Activated naive CD8-positive, alpha-beta T cell treated with anti-CD3 and anti-CD28 coated beads, Interleukin-2, amount 50 U/mL, for 24 hours (primary cell): ENCODE data around the gene FAM177A1.
"Not testable (repeated sequence)": the region's sequence is repeated elsewhere in the genome, so short reads cannot be mapped to it uniquely, and the experiment has no call there.

Source experiments
- ATAC-seq: fragments of 150-1000 bp; cut with Tn5 transposase; one replicate; pipeline ENCODE4 v1.10.0; 2021
- DNase-seq: peaks from one replicate; pipeline ENCODE4 v3.0.0; 2021
- H3K27ac Mint-ChIP-seq: one replicate; pipeline ENCODE4 v1.8.0; 2021; ENCODE audit warnings: mild to moderate bottlenecking, mixed read lengths
- H3K27me3 Mint-ChIP-seq: one replicate; pipeline ENCODE4 v1.8.0; 2021; ENCODE audit warnings: mixed read lengths
- H3K36me3 Mint-ChIP-seq: one replicate; pipeline ENCODE4 v1.8.0; 2021; ENCODE audit warnings: low read depth, mixed read lengths
- H3K4me1 Mint-ChIP-seq: one replicate; pipeline ENCODE4 v1.8.0; 2021; ENCODE audit warnings: mixed read lengths
- H3K4me3 Mint-ChIP-seq: one replicate; pipeline ENCODE4 v1.8.0; 2021; ENCODE audit warnings: mild to moderate bottlenecking, moderate library complexity, mixed read lengths
- H3K9me3 Mint-ChIP-seq: one replicate; pipeline ENCODE4 v1.8.0; 2021; ENCODE audit warnings: mixed read lengths

The FAM177A1 gene, protein sequence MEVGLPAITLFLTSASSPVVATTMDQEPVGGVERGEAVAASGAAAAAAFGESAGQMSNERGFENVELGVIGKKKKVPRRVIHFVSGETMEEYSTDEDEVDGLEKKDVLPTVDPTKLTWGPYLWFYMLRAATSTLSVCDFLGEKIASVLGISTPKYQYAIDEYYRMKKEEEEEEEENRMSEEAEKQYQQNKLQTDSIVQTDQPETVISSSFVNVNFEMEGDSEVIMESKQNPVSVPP

DNA sequence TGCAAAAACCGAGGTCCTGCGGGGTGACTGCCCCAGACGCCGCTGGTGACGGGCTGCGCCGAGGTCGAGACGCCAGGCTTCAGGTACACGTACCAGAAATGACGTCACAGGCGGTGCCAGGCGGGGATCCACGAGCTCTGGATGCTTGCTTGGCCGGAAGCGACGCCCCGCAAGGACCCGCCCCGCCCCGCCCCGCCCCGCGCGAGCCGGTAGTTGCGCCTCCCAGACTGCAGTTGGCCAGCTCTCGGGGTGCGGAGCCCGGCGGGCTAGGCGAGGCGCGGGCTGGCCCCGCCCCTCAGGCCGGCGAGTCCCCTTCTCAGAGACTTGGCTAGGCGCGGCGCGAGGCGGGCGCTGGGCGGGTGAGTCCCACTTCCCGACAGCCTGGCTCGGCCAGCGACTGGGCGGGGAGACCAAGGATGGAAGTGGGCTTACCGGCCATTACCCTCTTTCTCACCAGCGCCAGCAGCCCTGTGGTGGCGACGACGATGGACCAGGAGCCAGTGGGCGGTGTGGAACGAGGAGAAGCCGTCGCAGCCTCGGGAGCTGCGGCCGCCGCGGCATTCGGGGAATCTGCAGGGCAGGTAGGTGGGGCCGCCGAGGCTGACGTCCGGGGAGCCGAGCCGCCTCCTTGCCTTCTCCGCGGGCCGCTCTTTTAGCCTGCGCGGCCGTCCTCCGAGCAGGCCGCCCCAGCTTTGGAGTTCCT, at the start of gene FAM177A1:
Gene FAM177A1 (plus strand): TSS at position 225 of the 703 bp plus-strand sequence. CDS start 192 bp downstream, at position 417.
- peak; percentile 98 for DNase-seq
- H3K27ac Mint-ChIP-seq: peak within 1 kb of the TSS; percentile 96
- H3K36me3 Mint-ChIP-seq: peaks cover 4% of the 10 kb centered on the region
- peak; percentile 98 for ATAC-seq
- no peaks in the 10 kb centered on the region for H3K9me3 Mint-ChIP-seq
- peaks cover 36% of the 10 kb centered on the region for H3K4me1 Mint-ChIP-seq
- H3K4me3 Mint-ChIP-seq: peak within 1 kb of the TSS; percentile 92
- H3K27me3 Mint-ChIP-seq: no peaks in the 10 kb centered on the region

- H3K36me3 Mint-ChIP-seq: peaks cover 25% of the 10 kb centered on the region
- no peak for ATAC-seq
- no peaks in the 10 kb centered on the region for H3K9me3 Mint-ChIP-seq
- H3K4me1 Mint-ChIP-seq: peaks cover 8% of the 10 kb centered on the region
- H3K27ac Mint-ChIP-seq: no peak overlapping the region
- no peak overlapping the region for H3K4me3 Mint-ChIP-seq
- DNase-seq: no peak
- no peaks in the 10 kb centered on the region for H3K27me3 Mint-ChIP-seq
Measured at GRCh38 chr14:34997762-34998161, 48.3 kb upstream of the FAM177A1 start.

GRCh38 chr14:34999500-34999899, 46.6 kb upstream of the FAM177A1 start:
- Mint-ChIP-seq H3K4me3 (no peak overlapping the region), H3K4me1 (peaks cover 2% of the 10 kb centered on the region), H3K27ac (no peak overlapping the region), H3K36me3 (peaks cover 29% of the 10 kb centered on the region), H3K9me3 (no peaks in the 10 kb centered on the region), H3K27me3 (no peaks in the 10 kb centered on the region)
- no peak for DNase-seq
- no peak for ATAC-seq

- no peak for ATAC-seq
- no peaks in the 10 kb centered on the region for H3K27me3 Mint-ChIP-seq
- no peaks in the 10 kb centered on the region for H3K9me3 Mint-ChIP-seq
- no peaks in the 10 kb centered on the region for H3K4me1 Mint-ChIP-seq
- DNase-seq: no peak
- H3K27ac Mint-ChIP-seq: no peak overlapping the region
- H3K36me3 Mint-ChIP-seq: peaks cover 32% of the 10 kb centered on the region
- no peak overlapping the region for H3K4me3 Mint-ChIP-seq
Measured at GRCh38 chr14:35001621-35002020, 44.5 kb upstream of the FAM177A1 start.

- Mint-ChIP-seq H3K4me3 (no peak overlapping the region), H3K27ac (no peak overlapping the region), H3K36me3 (peaks cover 34% of the 10 kb centered on the region), H3K27me3 (no peaks in the 10 kb centered on the region), H3K9me3 (no peaks in the 10 kb centered on the region), H3K4me1 (no peaks in the 10 kb centered on the region)
- no peak for DNase-seq
- no peak for ATAC-seq
Measured at GRCh38 chr14:35004839-35005238, 41.2 kb upstream of the FAM177A1 start.

DNA sequence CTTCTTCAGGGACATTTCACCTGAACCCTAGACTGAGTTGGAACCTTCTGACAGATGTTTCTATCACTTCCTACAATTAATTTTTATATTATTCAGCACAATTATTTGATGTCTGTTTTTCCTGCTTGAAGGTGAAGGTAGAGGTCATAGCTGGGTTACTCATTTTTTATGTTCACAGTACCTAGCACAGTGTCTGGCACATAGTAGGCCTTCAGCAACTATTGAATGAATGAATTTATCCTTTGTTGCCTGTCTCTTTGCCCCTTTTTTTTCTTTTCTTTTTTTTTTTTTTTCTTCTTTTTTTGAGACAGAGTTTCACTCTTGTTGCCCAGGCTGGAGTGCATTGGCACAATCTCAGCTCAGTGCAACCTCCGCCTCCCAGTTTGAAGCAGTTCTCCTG, 29.5 kb upstream of the FAM177A1 start:
- H3K27me3 Mint-ChIP-seq: no peaks in the 10 kb centered on the region
- H3K4me3 Mint-ChIP-seq: no peak overlapping the region
- no peak overlapping the region for H3K27ac Mint-ChIP-seq

GRCh38 chr14:35020713-35021112, 25.4 kb upstream of the FAM177A1 start:
- no peak for DNase-seq
- no peak for ATAC-seq
- Mint-ChIP-seq H3K9me3 (no peaks in the 10 kb centered on the region), H3K4me3 (no peak overlapping the region), H3K27me3 (no peaks in the 10 kb centered on the region), H3K36me3 (peaks cover 57% of the 10 kb centered on the region), H3K27ac (no peak overlapping the region), H3K4me1 (no peaks in the 10 kb centered on the region)

More for the DNA sequence above, 29.5 kb upstream of the FAM177A1 start:
- DNase-seq (no peak), ATAC-seq (no peak)
- Mint-ChIP-seq H3K36me3 (peaks cover 56% of the 10 kb centered on the region), H3K9me3 (no peaks in the 10 kb centered on the region), H3K4me1 (no peaks in the 10 kb centered on the region)

DNA sequence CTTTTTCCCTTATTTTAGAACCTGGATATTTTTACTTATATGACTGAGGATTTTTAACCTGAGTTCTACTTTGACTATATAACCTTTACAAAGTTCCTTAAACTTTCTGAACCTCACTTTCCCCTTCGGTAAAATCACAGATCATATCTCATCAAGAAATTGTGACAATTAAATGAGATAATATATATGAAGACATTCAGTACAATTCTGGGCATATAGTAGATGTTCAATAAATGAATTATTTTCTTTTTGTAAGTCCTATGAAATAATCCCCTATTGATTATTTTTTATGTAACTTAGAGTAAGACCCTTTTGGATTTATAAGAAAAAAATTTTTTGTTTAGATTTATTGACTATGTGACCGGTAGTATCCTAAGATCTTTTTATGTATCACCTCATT, 17.6 kb upstream of the FAM177A1 start:
- Mint-ChIP-seq H3K4me1 (no peaks in the 10 kb centered on the region), H3K27ac (no peak overlapping the region), H3K36me3 (peaks cover 54% of the 10 kb centered on the region), H3K9me3 (peaks cover 2% of the 10 kb centered on the region), H3K27me3 (no peaks in the 10 kb centered on the region), H3K4me3 (no peak overlapping the region)
- ATAC-seq: no peak
- DNase-seq: no peak

DNA sequence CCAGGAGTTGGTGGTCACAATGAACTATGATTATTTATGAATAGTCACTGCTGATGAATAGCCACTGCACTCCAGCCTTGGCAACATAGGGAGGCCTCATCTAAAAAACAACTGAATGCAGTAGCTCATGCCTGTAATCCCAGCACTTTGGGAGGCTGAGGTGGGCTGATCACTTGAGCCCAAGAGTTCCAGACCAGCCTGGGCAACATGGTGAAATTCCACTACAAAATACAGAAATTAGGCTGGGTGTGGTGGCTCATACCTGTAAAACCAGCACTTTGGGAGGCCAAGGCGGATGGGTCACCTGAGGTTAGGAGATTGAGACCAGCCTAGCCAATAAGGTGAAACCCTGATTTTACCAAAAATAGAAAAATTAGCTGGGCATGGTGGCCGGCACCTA, 13.5 kb upstream of the FAM177A1 start:
- ATAC-seq (no peak), DNase-seq (no peak)
- Mint-ChIP-seq H3K27me3 (no peaks in the 10 kb centered on the region), H3K4me3 (no peak overlapping the region), H3K27ac (no peak overlapping the region), H3K36me3 (peaks cover 53% of the 10 kb centered on the region), H3K4me1 (no peaks in the 10 kb centered on the region), H3K9me3 (peaks cover 20% of the 10 kb centered on the region)

DNA sequence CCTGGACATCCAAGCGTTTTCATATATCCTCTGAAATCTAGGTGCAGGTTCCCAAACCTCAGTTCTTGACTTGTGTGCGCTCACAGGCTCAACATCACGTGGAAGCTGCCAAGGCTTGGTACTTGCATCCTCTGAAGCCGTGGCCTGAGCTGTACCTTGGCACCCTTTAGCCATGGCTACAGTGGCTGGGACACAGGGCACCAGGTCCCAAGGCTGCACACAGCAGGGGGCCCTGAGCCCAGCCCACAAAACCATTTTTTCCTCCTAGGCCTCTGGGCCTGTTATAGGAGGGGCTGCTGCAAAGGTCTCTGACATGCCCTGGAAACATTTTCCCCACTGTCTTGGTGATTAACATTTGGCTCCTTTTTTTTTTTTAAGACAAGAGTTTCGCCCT, 11.6 kb upstream of the FAM177A1 start:
- no peaks in the 10 kb centered on the region for H3K27me3 Mint-ChIP-seq
- H3K4me3 Mint-ChIP-seq: no peak overlapping the region
- H3K4me1 Mint-ChIP-seq: no peaks in the 10 kb centered on the region
- peaks cover 41% of the 10 kb centered on the region for H3K36me3 Mint-ChIP-seq
- DNase-seq (no peak), ATAC-seq (no peak)
- no peak overlapping the region for H3K27ac Mint-ChIP-seq
- H3K9me3 Mint-ChIP-seq: peaks cover 20% of the 10 kb centered on the region

- not testable (repeated sequence) for ATAC-seq, H3K4me3 Mint-ChIP-seq, H3K4me1 Mint-ChIP-seq, H3K27me3 Mint-ChIP-seq, DNase-seq, H3K27ac Mint-ChIP-seq
- Mint-ChIP-seq H3K36me3 (peaks cover 38% of the 10 kb centered on the region), H3K9me3 (peaks cover 20% of the 10 kb centered on the region)
Measured at GRCh38 chr14:35034944-35035554, 11.0 kb upstream of the FAM177A1 start.

- DNase-seq, H3K27ac Mint-ChIP-seq, H3K27me3 Mint-ChIP-seq, H3K4me1 Mint-ChIP-seq, H3K4me3 Mint-ChIP-seq, ATAC-seq: not testable (repeated sequence)
- H3K36me3 Mint-ChIP-seq: peaks cover 22% of the 10 kb centered on the region
- peaks cover 18% of the 10 kb centered on the region for H3K9me3 Mint-ChIP-seq
Measured at GRCh38 chr14:35038312-35038711, 7.8 kb upstream of the FAM177A1 start.

- ATAC-seq (no peak), DNase-seq (no peak)
- H3K9me3 Mint-ChIP-seq: no peaks in the 10 kb centered on the region
- H3K4me1 Mint-ChIP-seq: peaks cover 22% of the 10 kb centered on the region
- H3K4me3 Mint-ChIP-seq: no peak overlapping the region
- no peaks in the 10 kb centered on the region for H3K27me3 Mint-ChIP-seq
- no peaks in the 10 kb centered on the region for H3K36me3 Mint-ChIP-seq
- H3K27ac Mint-ChIP-seq: no peak overlapping the region
Measured at GRCh38 chr14:35042632-35043031, 3.4 kb upstream of the FAM177A1 start.

- Mint-ChIP-seq H3K4me1 (peaks cover 26% of the 10 kb centered on the region), H3K9me3 (no peaks in the 10 kb centered on the region), H3K36me3 (no peaks in the 10 kb centered on the region), H3K27me3 (no peaks in the 10 kb centered on the region), H3K27ac (no peak overlapping the region), H3K4me3 (no peak overlapping the region)
- DNase-seq (no peak), ATAC-seq (no peak)
Measured at GRCh38 chr14:35043046-35043445, 3.0 kb upstream of the FAM177A1 start.
